ENCODE results near the gene MEP1B.
"Not testable (repeated sequence)": the region's sequence is repeated elsewhere in the genome, so short reads cannot be mapped to it uniquely, and the experiment has no call there.

MEP1B gene

DNA sequence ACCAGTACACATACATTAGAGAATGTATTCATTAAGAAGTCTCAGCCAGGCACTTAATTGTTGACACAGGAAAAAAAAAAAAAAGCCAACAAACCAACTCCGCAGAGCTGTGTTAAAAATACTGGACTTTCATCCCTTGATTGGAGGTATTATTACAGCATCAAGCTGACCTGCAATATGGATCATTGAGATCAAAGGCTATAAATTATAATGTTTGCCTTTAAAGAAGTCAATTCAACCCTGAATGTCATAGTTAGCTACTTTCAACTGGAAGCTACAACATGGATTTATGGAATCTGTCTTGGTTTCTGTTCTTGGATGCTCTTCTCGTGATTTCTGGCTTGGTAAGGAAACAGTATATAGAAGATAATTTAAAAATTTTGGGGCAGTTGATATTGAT lies at the start of gene MEP1B:
Gene MEP1B (plus strand): TSS at position 250 of the 400 bp plus-strand sequence. CDS start 32 bp downstream, at position 282.
- Mint-ChIP-seq H3K36me3 (peaks cover 2% of the 10 kb centered on the region), H3K4me1 (no peaks in the 10 kb centered on the region), H3K27me3 (peaks cover 6% of the 10 kb centered on the region), H3K9me3 (no peaks in the 10 kb centered on the region), H3K4me3 (no peak within 1 kb of the TSS), H3K27ac (no peak within 1 kb of the TSS)

DNA sequence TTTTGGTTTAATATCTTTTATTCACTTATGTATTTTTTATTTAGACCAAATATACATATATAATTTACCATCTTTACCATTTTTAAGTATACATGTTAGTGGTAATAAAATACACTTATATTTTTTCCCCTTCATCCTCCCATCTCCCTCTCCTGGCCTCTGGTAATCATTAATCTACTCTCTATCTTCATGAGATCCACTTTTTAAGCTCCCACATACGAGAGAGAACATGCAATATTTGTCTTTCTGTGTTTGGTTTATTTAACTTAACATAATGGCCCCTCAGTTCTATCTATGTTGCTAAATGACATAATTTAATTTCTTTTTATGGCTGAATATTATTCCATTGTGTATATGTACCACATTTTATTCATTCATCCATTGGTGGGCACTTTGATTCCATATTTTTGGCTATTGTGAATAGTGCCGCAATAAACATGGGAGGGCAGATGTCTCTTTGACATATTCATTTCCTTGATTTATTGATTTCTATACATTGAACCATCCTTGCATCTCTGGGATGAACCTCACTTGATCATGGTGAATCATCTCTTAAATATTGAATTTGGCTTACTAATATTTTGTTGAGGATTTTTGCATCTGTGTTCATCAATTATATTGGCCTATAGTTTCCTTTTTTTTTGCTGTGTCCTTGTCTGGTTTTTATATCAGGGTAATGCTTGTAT lies 41.5 kb upstream of the MEP1B start:
- Mint-ChIP-seq H3K4me3 (no peak overlapping the region), H3K36me3 (peaks cover 9% of the 10 kb centered on the region), H3K9me3 (no peaks in the 10 kb centered on the region), H3K27ac (no peak overlapping the region), H3K27me3 (no peaks in the 10 kb centered on the region), H3K4me1 (no peaks in the 10 kb centered on the region)

DNA sequence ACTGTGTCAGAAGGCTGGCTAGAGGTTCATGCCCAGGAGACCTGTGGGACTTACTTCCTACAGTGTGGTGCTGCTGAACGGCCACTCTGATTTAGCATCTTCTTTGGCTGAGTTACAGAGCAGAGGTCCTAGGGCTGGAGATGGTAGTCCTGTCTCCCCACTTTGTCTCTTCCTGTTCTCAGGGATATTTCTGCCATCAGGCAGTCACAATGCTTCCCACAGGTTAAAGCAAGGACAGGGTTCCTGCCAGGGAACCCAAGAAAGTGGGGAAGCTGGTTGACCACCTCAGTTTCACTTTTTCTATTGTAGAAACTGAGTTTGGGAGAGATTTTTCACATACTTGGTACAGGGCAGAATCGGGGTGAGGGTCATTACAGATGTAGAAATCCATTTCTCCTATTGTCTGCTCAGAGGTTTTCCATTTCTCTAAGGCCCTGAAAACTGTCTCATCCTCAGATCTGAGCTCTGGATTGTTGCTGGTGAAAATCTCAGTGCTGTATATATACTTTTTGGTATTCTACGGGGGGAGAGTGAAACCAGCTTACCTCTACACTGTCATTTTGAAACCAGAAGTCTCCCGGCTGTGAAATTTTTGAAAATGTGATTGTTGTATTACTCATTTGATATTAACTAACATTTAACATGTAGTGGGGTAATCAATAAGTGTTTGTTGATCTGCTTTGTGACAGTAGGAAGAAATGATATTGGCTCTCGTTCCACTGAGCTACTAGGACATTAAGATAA lies 37.0 kb upstream of the MEP1B start:
- Mint-ChIP-seq H3K4me3 (no peak overlapping the region), H3K27ac (no peak overlapping the region)

DNA sequence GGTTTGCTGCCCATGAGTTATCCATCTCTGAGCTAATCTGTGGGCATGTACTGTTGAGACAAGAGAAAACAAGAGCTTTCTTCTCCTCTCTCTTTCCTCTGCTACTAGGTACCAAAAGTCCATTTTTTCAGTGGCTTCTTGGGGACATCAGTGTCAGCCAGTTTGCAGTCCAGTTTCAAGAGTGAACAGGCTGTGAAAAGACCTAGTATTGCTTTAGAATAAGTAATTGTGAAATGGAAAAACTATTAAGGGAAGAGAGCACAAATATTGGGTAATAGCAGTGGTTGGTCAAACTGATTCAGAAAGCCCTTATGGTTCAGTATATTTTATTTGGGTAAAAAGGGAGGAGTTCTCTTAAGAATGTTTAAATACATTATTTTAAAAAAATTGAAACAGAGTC lies 33.0 kb upstream of the MEP1B start:
- no peaks in the 10 kb centered on the region for H3K36me3 Mint-ChIP-seq
- H3K4me3 Mint-ChIP-seq, result no peak overlapping the region
- peaks cover 2% of the 10 kb centered on the region for H3K27me3 Mint-ChIP-seq
- peaks cover 5% of the 10 kb centered on the region for H3K4me1 Mint-ChIP-seq
- H3K27ac Mint-ChIP-seq, result no peak overlapping the region
- H3K9me3 Mint-ChIP-seq, result no peaks in the 10 kb centered on the region

More for the DNA sequence above, 37.0 kb upstream of the MEP1B start:
- H3K36me3 Mint-ChIP-seq, result peaks cover 9% of the 10 kb centered on the region
- no peaks in the 10 kb centered on the region for H3K9me3 Mint-ChIP-seq
- peaks cover 1% of the 10 kb centered on the region for H3K4me1 Mint-ChIP-seq
- peaks cover 2% of the 10 kb centered on the region for H3K27me3 Mint-ChIP-seq

GRCh38 chr18:32157580-32157979 lies 32.3 kb upstream of the MEP1B start:
- peaks cover 2% of the 10 kb centered on the region for H3K27me3 Mint-ChIP-seq
- no peaks in the 10 kb centered on the region for H3K36me3 Mint-ChIP-seq
- H3K4me3 Mint-ChIP-seq, result peak overlapping the region; percentile 70
- H3K4me1 Mint-ChIP-seq, result peaks cover 5% of the 10 kb centered on the region
- H3K9me3 Mint-ChIP-seq, result no peaks in the 10 kb centered on the region
- H3K27ac Mint-ChIP-seq, result no peak overlapping the region

DNA sequence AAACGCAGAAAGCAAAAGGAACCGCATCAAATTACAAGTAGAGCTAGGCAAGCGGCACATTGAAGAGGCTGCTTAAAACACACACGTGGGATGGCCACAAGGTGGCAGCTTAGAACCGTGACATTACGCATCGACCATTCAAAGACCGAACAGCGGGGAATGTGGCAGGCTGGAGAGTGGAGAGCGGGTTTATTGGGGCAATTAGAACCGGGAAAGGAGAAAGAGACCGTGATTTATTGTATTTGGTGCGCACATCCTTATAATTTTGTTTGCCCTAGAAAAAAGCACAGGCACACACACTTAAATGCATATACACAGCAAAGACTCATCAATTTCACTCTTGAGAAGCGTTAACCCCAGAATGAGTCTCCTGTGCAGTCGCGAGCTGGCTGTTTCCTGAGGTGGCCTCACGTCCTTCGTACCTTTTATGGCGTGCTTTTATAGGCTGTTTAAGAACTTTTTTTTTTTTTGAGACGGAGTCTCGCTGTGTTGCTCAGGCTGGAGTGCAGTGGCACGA lies 31.7 kb upstream of the MEP1B start:
- H3K27ac Mint-ChIP-seq, result no peak overlapping the region
- H3K4me1 Mint-ChIP-seq, result peaks cover 5% of the 10 kb centered on the region
- H3K9me3 Mint-ChIP-seq, result no peaks in the 10 kb centered on the region
- H3K27me3 Mint-ChIP-seq, result peaks cover 2% of the 10 kb centered on the region
- no peaks in the 10 kb centered on the region for H3K36me3 Mint-ChIP-seq
- H3K4me3 Mint-ChIP-seq, result peak overlapping the region; percentile 70

DNA sequence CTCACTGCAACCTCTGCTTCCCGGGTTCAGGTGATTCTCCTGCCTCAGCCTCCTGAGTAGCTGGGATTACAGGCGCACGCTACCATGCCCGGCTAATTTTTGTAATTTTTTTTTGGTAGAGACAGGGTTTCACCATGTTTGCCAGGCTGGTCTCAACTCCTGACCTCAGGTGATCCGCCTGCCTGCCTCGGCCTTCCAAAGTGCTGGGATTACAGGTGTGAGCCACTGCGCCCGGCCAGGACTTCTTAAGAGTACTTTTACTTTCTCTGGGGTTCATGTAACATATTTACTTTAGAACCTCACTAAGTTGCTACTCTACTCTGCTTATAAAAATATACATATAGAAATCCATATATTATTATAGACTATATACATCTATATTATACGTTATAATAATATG lies 31.2 kb upstream of the MEP1B start:
- not testable (repeated sequence) for H3K36me3 Mint-ChIP-seq, H3K27me3 Mint-ChIP-seq, H3K27ac Mint-ChIP-seq, H3K9me3 Mint-ChIP-seq, H3K4me1 Mint-ChIP-seq
- peak overlapping the region; percentile 70 for H3K4me3 Mint-ChIP-seq

DNA sequence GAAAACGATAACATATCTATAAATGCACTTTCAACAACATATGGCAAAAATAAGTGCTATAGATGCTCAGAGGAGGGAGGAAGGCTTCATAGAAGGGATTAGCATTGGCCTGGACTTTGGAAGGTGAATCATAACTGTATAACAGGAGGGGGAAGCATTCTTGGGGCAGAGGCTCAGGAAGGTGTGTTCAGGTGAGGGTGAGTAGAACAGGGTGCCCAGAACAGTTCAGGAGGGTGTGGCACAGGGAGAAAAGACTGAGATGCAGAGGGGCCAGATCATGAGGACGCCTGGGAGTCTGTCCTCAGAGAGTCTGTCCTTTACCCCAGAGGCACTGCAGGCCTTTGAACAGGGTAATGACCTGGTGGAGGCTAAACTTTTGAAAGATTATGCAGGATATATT lies 29.3 kb upstream of the MEP1B start:
- Mint-ChIP-seq H3K27ac (no peak overlapping the region), H3K4me1 (peaks cover 5% of the 10 kb centered on the region), H3K36me3 (no peaks in the 10 kb centered on the region), H3K9me3 (no peaks in the 10 kb centered on the region), H3K4me3 (no peak overlapping the region), H3K27me3 (peaks cover 2% of the 10 kb centered on the region)

GRCh38 chr18:32167980-32168730 lies 21.7 kb upstream of the MEP1B start:
- no peaks in the 10 kb centered on the region for H3K9me3 Mint-ChIP-seq
- no peak overlapping the region for H3K4me3 Mint-ChIP-seq
- no peak overlapping the region for H3K27ac Mint-ChIP-seq
- no peaks in the 10 kb centered on the region for H3K36me3 Mint-ChIP-seq
- H3K4me1 Mint-ChIP-seq, result no peaks in the 10 kb centered on the region
- no peaks in the 10 kb centered on the region for H3K27me3 Mint-ChIP-seq

- Mint-ChIP-seq H3K27ac (no peak overlapping the region), H3K27me3 (peaks cover 2% of the 10 kb centered on the region), H3K4me3 (no peak overlapping the region), H3K9me3 (no peaks in the 10 kb centered on the region), H3K36me3 (no peaks in the 10 kb centered on the region), H3K4me1 (no peaks in the 10 kb centered on the region)
These were observed 16.2 kb upstream of the MEP1B start for GRCh38 chr18:32173654-32174053.

DNA sequence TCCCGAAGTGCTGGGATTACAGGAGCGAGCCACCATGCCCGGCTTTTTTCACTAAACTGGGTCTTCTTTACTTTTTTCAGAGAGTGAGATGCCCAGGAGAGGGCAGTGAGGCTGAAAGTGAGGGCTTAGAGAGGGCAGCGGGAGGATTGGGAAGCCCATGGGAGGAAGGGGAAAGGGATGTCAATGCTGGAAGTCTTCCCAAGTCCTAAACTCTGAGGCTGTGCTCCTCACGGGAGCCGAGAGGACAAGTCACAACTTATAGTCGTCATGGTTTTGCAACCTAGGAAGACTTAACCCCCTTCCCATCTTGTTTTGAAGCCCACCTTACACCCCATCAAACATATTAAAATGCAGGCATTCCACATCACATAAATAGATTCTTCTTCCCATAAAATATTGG lies 15.1 kb upstream of the MEP1B start:
- Mint-ChIP-seq H3K9me3 (no peaks in the 10 kb centered on the region), H3K36me3 (no peaks in the 10 kb centered on the region), H3K4me1 (no peaks in the 10 kb centered on the region), H3K27ac (no peak overlapping the region), H3K27me3 (peaks cover 2% of the 10 kb centered on the region), H3K4me3 (no peak overlapping the region)

DNA sequence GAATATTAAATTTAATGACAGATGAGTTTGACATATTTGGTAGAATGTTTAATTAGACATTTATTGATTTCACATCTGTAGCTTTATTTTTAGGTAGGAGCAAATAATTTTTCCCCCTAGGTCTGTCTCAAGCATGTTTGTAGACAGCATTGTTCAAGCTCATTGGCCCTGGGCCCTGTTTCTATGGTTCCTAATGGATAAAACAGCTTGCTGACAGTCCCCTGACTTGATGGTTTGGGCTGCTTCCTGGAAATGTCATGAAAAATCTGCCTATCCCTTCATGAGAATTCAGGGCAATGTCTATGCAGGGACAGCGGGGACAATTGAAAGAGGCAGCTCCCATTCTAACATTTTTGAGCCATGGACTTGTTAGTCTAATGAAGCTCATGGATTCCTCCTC lies 14.6 kb upstream of the MEP1B start:
- peaks cover 2% of the 10 kb centered on the region for H3K27me3 Mint-ChIP-seq
- no peak overlapping the region for H3K4me3 Mint-ChIP-seq
- H3K36me3 Mint-ChIP-seq, result no peaks in the 10 kb centered on the region
- H3K27ac Mint-ChIP-seq, result no peak overlapping the region
- no peaks in the 10 kb centered on the region for H3K4me1 Mint-ChIP-seq
- no peaks in the 10 kb centered on the region for H3K9me3 Mint-ChIP-seq

GRCh38 chr18:32176745-32177144 lies 13.1 kb upstream of the MEP1B start:
- not testable (repeated sequence) for H3K36me3 Mint-ChIP-seq, H3K4me3 Mint-ChIP-seq, H3K27ac Mint-ChIP-seq, H3K9me3 Mint-ChIP-seq, H3K27me3 Mint-ChIP-seq, H3K4me1 Mint-ChIP-seq

DNA sequence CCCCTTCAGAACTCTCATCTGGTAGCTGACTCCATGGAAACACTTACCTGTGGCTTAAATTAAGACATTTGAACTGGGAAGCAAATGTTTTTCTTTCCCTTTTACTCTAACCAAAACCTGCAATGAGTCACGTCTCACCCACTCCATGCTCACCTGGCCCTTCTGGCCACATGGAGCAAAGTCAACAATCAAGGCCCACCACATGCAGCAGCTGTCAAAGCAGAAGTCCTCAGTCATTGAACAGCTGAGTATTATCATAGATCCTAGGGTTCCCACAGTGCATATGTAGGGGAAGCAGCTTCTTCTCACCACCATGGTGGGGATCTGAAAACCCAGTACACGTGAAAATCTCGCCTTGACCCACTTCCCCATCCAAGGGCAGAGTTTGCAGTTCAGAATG lies 12.3 kb upstream of the MEP1B start:
- H3K27me3 Mint-ChIP-seq, result peaks cover 2% of the 10 kb centered on the region

GRCh38 chr18:32183503-32183902 lies 6.3 kb upstream of the MEP1B start:
- Mint-ChIP-seq H3K4me3 (no peak overlapping the region), H3K27me3 (peaks cover 5% of the 10 kb centered on the region), H3K27ac (no peak overlapping the region), H3K9me3 (peaks cover 7% of the 10 kb centered on the region), H3K4me1 (no peaks in the 10 kb centered on the region), H3K36me3 (peaks cover 7% of the 10 kb centered on the region)

More for the DNA sequence above, 12.3 kb upstream of the MEP1B start:
- H3K36me3 Mint-ChIP-seq, result no peaks in the 10 kb centered on the region
- H3K9me3 Mint-ChIP-seq, result no peaks in the 10 kb centered on the region
- H3K27ac Mint-ChIP-seq, result no peak overlapping the region
- H3K4me3 Mint-ChIP-seq, result no peak overlapping the region
- no peaks in the 10 kb centered on the region for H3K4me1 Mint-ChIP-seq

- H3K9me3 Mint-ChIP-seq, result no peaks in the 10 kb centered on the region
- no peak overlapping the region for H3K4me3 Mint-ChIP-seq
- no peaks in the 10 kb centered on the region for H3K4me1 Mint-ChIP-seq
- H3K27me3 Mint-ChIP-seq, result peaks cover 6% of the 10 kb centered on the region
- peaks cover 2% of the 10 kb centered on the region for H3K36me3 Mint-ChIP-seq
- H3K27ac Mint-ChIP-seq, result no peak overlapping the region
These were observed 370 bp downstream of the MEP1B start for GRCh38 chr18:32190209-32190608.

Data from activated naive CD4-positive, alpha-beta T cell treated with anti-CD3 and anti-CD28 coated beads, Interleukin-2, amount 50 U/mL, for 24 hours (primary cell).